NCI-H748 treated with DMSO at 0.1 percent for 48 hours (cell line): ENCODE results near the gene MIER2.
A peak's percentile ranks its signal among the peaks of the same experiment; 100 is the strongest.
"Not testable (repeated sequence)": the region's sequence is repeated elsewhere in the genome, so short reads cannot be mapped to it uniquely, and the experiment has no call there.

Experiments
- DNase-seq: peaks from one replicate; lab custom pipeline; 2025; lab: John Stamatoyannopoulos, UW

MIER2 gene

GRCh38 chr19:283395-283794 lies 61.2 kb downstream of the MIER2 start:
- DNase-seq = no peak

GRCh38 chr19:282501-282900 lies 62.1 kb downstream of the MIER2 start:
- no peak for DNase-seq

GRCh38 chr19:281992-282391 lies 62.6 kb downstream of the MIER2 start:
- DNase-seq = no peak

- DNase-seq = no peak
Observed at GRCh38 chr19:281156-281853, 63.3 kb downstream of the MIER2 start.

DNA sequence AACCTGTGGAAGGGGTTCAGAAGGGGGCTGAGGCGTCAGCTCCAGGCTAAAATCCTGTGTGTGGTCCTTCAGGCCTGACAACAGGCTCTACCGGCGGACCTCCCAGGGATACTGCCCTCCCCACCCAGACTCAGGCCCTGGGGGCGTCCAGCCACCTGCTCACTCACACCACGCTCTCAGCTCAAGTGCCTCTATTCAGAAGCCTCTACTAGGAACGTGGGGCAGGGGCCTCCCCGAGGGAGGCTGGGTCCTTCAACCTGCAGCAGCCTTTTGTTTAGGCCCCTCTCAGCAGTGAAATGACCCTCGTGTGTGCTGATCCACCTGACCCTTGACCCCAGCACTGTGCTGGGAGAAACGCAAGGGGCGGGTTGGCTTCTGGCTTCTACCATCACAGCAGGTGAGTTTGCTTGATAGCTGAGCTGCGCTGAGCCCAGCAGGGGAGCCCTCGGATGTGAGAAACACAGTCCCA lies 64.0 kb downstream of the MIER2 start:
- DNase-seq = peak; percentile 27

GRCh38 chr19:279656-280055 lies 64.9 kb downstream of the MIER2 start:
- no peak for DNase-seq

- no peak for DNase-seq
Observed at GRCh38 chr19:279231-279630, 65.4 kb downstream of the MIER2 start.

DNA sequence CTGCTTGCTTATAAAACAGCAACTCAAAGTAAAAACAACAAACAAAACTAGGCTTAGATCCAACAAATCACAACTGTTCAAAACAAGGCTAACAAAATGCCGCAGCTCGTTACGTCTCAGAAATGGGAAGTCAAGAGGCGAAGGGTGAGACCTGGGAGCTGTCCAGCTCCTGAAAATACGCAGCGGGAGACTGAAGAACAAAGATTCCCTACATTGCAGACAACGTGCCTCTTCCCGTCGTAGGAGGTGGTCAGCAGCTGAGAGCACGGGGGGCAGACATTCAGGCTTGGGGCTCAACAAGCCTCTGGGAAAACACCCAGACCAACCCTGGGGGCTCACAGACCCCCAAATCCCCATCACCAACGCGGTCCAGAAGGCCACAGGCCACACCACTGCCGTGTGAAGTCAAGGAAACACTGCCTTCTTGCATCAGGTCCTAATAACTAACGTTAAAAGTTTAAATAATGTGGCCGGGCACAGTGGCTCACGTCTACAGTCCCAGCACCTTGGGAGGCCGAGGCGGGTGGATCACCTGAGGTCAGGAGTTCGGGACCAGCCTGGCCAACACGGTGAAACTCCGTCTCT lies 66.9 kb downstream of the MIER2 start:
- no peak for DNase-seq

- DNase-seq = no peak
Observed at GRCh38 chr19:277131-277530, 67.5 kb downstream of the MIER2 start.

GRCh38 chr19:275958-276646 lies 68.5 kb downstream of the MIER2 start:
- DNase-seq = no peak

GRCh38 chr19:275000-275399 lies 69.6 kb downstream of the MIER2 start:
- no peak for DNase-seq

GRCh38 chr19:273393-273792 lies 71.2 kb downstream of the MIER2 start:
- no peak for DNase-seq

DNA sequence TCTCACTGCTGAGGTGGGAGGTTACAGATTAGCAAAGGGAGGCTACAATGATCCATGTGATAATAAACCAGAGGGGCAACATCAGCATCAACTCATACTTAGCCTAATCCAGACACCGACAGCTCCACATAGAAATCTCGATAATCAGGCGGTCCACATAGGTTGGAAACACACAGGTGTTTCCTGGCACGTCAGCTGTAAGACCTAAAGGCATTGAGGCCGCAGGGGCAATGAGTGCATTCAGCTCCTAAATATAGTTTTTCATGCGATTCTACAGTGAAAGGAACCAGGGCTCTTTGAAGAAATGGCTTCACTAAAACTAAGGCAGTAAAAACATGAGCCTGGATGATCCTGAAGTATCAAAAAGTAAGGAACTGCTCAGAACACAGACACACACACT lies 72.7 kb downstream of the MIER2 start:
- no peak for DNase-seq

GRCh38 chr19:270766-271318 lies 73.8 kb downstream of the MIER2 start:
- not testable (repeated sequence) for DNase-seq

DNA sequence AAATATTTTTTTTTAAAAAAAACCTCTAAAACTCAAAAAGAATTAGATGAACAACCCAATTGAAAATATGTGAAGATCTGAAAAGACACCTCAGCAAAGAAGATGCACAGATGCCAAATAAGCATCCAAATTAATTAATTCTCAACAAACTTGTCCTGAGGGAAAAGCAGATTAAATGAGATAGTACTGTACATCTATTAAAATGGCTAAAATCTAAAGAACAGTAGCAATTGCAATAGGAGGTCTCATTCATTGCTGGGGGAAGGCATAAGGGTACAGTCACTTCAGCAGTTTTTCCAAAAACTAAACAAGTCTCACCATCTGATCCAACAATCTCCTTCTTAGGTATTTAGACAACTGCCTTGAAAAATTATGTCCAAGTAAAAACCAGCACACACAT lies 75.4 kb downstream of the MIER2 start:
- DNase-seq = no peak

GRCh38 chr19:262125-262524 lies 82.5 kb downstream of the MIER2 start:
- DNase-seq = no peak

GRCh38 chr19:256804-257203 lies 87.8 kb downstream of the MIER2 start:
- not testable (repeated sequence) for DNase-seq
